HG02970 (cell line): ENCODE results near the gene RARS2.
"Not testable (repeated sequence)": the region's sequence is repeated elsewhere in the genome, so short reads cannot be mapped to it uniquely, and the experiment has no call there.

Experiments
- ATAC-seq: cut with Tn5 transposase; IDR thresholded peaks from one replicate; pipeline ENCODE4 v1.9.1; 2021; ENCODE audit warnings: mild to moderate bottlenecking, moderate library complexity, moderate number of reproducible peaks; ENCODE audit not compliant: unreplicated experiment, low FRiP score

RARS2 gene, protein sequence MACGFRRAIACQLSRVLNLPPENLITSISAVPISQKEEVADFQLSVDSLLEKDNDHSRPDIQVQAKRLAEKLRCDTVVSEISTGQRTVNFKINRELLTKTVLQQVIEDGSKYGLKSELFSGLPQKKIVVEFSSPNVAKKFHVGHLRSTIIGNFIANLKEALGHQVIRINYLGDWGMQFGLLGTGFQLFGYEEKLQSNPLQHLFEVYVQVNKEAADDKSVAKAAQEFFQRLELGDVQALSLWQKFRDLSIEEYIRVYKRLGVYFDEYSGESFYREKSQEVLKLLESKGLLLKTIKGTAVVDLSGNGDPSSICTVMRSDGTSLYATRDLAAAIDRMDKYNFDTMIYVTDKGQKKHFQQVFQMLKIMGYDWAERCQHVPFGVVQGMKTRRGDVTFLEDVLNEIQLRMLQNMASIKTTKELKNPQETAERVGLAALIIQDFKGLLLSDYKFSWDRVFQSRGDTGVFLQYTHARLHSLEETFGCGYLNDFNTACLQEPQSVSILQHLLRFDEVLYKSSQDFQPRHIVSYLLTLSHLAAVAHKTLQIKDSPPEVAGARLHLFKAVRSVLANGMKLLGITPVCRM

DNA sequence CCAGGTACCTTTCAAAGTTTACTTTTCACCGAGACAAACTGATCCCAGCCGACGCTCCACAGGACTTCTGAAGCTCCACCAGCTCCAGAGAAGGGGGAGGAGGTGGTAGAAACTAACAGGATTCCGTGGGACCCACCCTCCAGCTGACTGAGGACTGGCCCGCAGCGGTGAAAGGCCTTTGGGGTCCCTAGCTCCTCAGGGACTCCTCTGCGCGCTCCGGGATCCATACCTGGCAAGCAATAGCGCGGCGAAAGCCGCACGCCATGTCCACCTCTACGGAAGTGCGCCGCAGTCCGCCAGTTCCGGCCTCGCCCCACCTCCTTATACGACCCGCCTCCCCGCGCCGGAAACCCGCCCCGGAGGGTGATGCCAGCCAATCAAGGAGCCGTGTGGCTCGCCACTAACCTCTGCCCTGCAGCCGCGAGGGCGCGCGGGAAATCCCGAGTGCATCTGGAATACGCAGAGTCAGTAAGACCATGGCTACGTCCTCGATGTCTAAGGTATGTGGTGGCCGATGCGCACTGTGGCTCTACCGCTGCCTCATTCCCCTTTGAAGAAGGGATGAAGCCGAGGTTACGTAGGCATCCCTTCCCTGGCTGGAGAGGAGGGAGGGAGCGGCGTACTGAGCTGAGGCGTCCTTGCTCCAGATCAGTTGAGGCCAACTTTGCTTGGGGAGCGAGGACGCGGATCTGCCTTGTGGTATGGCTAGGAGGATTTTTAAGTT, at the start of gene RARS2, which contains the start of gene ORC3:
RARS2 (minus strand) TSS at position 295 of the 724 bp plus-strand sequence; CDS start at position 265, 30 bp downstream.
ORC3 (plus strand) TSS at position 443 of the 724 bp plus-strand sequence; CDS start at position 477, 34 bp downstream.
- ATAC-seq = peak; percentile 97

DNA sequence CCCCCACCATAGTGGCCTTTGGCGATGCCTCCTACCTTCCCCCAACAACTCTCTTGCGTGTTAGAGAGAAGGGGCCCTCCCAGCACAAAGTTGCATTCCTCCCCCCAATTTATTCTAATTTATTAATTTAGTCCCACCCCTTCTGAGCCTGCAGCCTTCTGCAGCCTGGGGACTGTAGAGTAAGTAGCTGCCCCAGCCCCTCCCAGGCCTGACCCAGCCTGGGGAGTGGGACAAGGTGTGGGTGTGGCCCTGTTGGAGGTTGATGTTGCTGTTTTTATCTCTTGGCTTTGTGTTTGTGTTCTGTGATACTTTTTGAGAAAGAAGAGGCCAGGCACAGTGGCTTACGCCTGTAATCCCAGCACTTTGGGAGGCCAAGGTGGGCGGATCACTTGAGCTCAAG, 49.6 kb upstream of the RARS2 start:
- ATAC-seq = no peak

DNA sequence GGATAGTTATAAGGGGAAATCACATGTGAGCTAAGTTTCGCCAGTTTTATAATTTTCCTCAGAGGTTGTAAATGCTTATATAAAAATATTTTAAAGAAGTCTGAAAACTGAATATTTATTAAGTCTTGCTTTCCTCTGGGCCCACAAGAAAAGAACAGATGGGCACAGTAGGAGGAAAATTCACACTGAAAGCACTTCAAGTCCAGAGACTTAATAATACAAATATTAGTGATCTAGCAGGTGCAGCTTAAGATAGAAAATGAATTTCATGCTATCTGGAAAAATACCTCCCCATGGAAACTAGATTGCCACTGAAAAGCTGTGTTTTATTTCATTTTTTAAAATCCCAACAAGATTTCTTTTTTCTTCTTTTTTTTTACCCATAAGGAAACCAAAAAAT, 47.3 kb upstream of the RARS2 start:
- no peak for ATAC-seq

DNA sequence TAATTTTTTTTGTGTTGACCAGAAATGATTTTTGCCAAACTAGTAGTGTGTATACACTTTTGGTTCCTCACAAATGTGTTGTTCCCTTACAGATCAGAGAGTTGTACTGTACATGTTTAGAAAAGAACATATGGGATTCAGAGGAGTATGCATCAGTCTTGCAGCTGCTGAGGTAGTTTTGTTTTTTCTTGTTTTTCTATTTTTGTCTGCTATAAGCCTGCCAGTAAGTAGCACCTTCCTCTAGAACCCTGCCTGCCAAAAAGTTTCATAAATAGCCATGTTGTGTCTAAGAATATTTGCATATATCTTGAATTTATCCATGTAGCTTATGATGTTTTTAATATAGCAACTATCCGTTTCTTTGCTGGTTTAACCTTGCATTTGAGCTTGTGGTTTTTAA, 46.5 kb upstream of the RARS2 start:
- no peak for ATAC-seq

DNA sequence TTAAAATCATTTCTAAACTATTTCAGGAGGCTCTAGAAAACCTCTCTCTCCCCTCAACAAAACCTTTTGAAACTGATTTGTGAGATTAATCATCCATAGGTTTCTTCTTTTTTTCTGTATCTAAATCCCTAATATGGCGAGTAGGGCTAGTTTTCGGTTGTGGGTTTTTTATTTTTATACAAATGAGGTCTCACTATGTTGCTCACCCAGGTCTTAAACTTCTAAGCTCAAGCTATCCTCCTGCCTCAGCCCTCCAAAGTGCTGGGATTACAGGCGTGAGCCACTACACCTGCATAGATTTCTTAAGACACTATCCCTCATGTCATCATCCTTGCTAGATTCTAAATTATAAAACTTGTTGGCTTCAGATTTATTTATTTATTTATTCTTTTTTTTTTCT, 44.1 kb upstream of the RARS2 start:
- ATAC-seq = no peak

DNA sequence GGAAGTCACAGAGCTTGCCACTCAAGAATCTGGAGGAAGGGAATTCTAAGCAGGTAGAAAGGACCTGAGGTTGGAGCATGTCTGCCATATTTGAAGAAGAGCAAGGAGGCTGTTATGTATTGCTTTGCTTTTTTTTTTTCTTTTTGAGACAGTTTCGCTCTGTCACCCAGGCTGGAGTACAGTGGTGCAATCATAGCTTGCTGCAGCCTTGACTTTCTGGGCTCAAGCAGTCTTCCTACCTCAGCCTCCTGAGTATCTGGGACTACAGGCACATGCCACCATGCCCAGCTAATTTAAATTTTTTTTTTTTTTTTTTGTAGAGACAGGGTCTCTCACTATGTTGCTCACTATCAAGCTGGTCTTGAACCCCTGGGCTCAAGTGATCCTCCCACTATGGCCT, 41.0 kb upstream of the RARS2 start:
- no peak for ATAC-seq

DNA sequence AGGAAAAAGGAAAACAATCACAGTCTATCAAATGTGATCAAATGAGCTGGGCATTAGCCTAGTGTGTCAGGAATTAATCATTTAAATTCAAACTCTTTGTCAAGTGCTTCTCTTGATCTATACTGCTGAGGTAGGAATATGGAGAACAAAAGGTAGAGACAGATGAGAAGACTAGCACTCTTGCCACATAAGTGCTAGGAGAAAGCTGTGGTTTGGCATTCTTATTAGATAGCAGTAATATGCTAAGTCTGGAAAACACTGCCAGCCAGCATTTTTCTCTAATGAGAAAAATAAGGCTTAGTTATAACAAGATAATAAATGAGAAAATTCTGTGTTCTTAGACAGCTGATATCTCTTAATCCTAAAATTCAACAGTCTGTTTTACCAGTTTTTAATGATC, 39.1 kb upstream of the RARS2 start:
- ATAC-seq = no peak

DNA sequence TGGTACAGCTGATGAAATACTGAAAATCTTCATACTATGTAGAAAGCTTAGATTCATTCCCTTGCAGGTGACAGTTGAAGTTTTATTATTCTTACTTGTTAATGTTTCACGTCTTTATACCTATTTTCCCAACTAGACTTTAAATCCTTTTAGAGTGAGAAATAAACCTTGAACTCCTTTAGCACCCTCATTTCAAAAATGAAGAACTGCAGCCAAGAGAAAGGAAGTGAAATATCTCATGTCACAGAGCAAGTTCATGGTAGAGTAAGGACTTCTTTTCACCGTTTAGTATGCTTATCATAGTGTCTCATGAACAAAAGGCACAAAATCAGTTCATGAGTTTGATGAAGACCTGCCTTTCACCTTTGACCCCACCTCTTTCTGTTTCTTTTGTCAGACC, 38.6 kb upstream of the RARS2 start:
- ATAC-seq = no peak

DNA sequence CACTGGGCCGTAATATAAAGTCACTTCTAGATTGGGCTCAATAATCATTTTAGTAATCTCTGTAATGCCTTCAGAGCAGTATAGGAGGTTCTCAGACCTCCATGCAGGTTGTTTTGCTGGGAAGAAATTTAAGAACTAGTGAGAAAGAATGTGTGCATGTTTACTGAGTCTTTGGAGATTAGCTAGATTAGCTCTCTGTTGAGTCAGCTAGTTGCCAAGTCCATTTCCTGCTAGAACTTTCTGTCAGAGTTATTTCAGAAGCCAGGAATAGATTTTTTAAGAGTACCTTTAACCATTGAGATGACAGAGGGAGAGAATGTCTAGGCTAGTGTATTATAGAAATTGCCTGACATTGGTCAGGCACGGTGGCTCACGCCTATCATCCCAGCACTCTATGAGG, 33.5 kb upstream of the RARS2 start:
- no peak for ATAC-seq

DNA sequence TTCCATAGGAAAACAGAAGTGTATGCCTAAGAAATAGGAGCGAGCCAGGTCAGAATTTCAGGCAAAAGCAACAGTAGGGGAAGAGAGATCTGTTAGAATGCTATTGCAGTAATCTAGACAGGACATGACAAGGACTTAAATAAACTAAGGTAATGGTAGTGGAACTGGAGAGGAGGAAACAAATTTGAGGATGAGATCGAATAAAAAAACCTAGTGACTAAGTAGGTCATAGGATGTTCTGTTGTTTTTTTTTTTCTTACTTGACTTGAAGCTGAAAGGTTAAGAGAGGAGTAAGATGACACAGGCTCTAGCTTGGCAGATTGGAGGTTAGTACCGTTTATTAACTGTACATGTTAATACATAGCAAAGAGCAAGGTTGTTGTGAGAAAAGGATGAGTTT, 28.7 kb upstream of the RARS2 start:
- ATAC-seq = no peak

DNA sequence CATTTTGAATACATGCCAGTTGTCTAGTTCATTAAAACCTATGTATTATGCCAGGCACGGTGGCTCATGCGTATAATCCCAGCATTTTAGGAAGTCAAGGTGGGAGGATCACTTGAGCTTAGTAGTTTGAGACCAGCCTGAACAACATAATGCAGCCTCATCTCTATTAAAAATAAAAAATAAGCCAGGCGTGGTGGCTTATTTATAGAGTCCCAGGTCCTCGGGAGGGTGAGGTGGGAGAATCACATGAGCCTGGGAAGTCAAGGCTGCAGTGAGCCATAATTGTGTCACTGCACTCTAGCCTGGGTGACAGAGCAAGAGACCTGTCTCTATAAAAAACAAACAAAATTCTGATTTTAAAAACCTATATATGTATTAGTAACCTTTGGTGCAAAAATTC, 27.6 kb upstream of the RARS2 start:
- ATAC-seq = no peak

DNA sequence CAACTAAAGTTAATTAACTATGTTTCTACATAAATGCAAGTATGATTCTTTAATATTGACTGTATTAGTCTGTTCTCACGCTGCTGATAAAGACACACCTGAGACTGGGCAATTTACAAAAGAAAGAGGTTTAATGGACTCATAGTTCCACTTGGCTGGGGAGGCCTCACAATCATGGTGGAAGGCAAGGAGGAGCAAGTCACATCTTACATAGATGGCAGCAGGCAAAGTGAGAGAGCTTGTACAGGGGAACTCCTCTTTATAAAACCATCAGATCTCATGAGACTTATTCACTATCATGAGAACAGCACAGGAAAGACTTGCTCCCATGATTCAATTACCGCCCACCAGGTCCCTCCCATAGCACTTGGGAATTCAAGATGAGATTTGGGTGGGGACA, 23.2 kb upstream of the RARS2 start:
- ATAC-seq = not testable (repeated sequence)

DNA sequence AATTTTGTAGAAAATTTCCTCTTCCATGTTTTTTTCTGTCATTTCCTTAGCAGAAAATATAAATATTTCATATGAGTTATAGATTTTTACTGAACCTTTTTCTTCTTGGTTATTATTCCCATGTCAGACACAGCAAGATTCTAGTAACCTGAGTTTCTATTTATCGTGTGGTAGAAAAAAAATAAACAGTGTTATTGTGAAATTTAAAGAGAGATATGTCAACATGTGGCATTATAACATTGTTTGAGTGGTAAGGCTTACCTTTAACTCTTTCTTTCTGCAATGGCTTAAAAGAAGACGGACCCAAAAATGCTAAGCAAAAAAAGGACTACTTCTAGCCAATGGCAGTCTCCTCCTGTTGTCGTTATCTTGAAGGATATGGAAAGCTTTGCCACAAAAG, 19.0 kb upstream of the RARS2 start:
- no peak for ATAC-seq

DNA sequence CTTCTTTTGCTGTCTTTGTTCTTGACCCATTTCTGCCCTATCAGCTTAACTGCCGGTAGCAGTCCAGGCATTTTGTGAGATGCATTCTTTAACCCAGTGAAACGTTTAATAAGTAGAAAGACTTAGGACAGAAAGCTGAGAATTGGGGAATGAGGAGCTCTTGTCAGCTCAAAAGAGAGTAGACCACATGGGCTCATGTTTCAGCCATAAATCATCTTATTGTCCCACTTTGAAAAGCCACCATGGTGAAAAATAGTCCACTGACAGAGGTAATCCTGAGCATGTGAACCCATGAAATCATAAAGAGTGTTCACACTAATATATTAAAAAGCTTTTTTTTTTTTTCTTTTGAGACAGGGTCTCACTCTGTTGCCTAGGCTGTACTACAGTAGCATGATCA, 16.4 kb upstream of the RARS2 start:
- no peak for ATAC-seq

DNA sequence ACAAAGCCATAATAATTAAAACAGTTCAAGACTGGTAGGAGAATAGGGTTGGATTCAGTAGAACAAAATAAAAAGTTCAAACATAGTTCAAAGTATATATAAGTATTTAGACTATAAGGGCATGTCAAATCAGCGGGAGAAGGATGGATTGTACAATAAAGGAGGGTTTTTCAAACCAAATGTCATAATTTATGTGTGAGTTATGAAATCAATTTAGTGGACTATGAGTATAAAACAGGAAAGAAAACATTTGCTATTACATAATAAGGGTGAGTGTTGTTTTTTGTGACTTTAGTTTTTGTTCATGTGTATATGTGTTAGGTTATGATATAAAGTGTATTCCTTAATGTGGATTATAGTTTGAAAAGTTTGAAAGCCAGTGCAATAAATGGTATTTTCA, 10.8 kb upstream of the RARS2 start:
- no peak for ATAC-seq

DNA sequence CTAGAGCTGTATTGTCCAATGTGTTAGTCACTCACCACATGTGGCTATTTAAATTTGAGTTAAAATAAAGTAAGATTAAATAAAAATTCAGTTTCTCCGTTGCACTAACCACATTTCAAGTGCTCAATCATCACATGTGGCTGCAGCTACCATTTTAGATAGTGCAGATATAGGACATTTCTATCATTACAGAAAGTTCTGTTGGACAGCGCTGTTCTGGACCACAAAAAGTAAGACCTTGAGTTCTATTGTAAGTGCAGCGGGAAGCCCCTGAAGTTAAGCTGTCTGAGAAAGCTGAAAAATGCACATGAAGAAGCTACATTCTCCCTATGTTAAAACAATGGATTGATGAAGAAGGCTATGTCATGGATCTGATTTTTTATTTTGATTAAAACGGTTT, 1.2 kb upstream of the RARS2 start:
- ATAC-seq = no peak

DNA sequence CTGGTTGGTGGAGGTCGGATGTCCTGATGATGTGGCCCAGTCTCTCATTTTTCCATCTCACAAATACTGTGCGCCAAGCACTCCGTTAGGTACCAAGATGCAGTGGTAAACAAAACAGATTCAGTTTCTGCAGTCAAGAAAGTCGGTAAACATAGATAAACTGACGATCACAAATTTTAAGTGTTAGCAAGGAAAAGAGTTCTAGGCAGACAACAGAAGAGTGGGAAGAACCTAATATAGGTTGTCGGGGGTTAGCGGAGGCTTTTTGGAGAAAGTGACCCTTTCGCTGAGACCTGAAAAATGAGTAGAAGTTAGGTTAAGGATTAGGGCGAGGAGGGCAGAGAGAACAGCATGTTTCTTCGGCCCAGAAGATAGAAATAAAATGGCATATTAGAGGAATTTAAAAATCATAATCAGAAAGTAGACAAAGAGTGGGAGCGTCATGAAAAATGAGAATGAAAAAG, 662 bp upstream of the RARS2 start:
- no peak for ATAC-seq

DNA sequence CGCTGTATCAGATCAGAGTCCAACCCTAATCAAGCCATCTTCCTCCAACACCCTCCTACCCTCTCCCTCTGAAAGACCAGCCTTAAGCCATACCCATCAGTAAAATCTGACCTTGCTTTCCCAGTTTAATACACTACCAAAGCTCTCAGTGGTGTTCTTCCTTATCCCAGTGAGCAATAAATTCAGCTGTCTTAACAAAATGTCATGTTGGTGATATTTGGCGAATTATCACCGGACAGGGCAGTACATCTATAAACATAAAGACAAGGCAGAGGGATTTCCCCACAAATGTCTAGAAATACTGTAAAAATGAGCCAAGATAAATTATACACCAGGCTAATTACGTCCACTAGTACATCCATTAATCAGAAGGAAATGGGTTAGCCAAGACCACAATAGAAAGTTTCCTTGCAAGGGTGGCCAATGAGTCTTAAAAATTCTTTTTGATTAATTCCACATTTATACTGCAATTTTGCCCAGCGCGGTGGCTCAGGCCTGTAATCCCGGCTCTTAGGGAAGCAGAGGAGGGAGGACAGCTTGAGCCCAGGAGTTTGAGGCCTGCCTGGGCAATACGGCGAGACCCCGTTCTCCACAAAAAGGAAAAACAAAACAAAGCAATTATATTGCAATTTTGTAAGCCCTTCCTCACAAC, 905 bp downstream of the RARS2 start:
- ATAC-seq = no peak

DNA sequence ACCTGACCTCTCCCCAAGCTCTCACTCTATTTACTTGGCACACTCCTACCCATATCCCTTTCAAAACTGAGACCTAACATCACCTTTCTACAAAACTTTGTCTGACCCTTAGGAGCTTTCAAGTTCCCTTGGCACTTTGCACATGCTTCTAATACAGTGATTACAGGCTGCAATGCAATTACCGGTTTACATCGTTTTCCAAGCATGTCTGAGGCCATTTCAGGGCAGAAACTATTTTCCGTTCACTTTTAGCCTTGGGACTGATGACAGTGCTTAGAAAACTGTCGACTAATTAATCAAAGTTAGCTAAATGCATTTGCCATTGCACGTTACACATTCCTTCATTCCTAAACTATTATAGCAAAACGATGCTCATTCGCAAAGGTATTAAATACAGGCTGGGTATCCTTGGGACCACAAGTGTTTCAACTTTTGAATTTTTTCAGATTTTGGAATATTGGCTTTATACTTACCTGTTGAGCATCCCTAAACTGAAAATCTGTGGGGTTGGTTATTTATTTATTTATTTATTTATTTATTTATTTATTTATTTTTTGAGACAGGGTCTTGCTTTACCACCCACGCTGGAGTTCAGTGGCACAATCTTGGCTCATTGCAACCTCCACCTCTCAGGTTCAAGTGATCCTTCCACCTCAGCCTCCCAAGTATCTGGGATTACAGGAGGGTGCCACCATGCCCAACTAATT, 3.3 kb downstream of the RARS2 start:
- ATAC-seq = no peak

DNA sequence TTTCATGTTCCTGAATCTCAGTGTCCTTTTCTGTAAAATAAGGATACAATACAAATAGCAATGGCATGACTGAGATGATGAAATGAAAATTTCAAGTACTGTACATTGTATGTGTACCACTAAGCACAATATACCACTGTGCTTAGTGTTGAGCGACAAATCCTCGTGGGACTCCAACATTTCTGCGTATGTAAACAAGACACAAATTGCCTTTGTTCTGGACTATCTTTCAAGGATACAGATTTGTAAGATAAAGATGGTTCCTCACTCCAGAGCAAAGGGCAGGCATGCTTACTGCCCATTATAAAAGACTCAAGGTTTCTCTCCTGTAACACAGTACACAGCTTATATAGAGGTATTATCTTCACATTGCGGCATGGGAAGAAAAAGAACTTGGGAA, 6.0 kb downstream of the RARS2 start:
- ATAC-seq = no peak
